ENCODE measurements around the gene MADD.
A peak's percentile ranks its signal among the peaks of the same experiment; 100 is the strongest.

The MADD gene

GRCh38 chr11:47242596-47243192 is 27.2 kb upstream of the MADD start:
- no peak for DNase-seq
- Mint-ChIP-seq H3K4me3 (no peak overlapping the region), H3K36me3 (ENCODE audit: low read depth) (peaks cover 66% of the 10 kb centered on the region)

GRCh38 chr11:47243454-47243853 is 26.5 kb upstream of the MADD start:
- Mint-ChIP-seq H3K27ac (peak overlapping the region; percentile 77), H3K27me3 (ENCODE audit: low read depth, poor library complexity) (no peaks in the 10 kb centered on the region), H3K4me3 (no peak overlapping the region), H3K4me1 (peaks cover 17% of the 10 kb centered on the region), H3K9me3 (no peaks in the 10 kb centered on the region), H3K36me3 (ENCODE audit: low read depth) (peaks cover 60% of the 10 kb centered on the region)
- no peak for TF ChIP-seq CTCF (IDR thresholded peaks at IDR 0.05)
- DNase-seq = no peak

More at GRCh38 chr11:47242596-47243192, 27.2 kb upstream of the MADD start:
- TF ChIP-seq CTCF (IDR thresholded peaks at IDR 0.05) = no peak
- H3K27ac Mint-ChIP-seq = no peak overlapping the region
- H3K4me1 Mint-ChIP-seq = peaks cover 14% of the 10 kb centered on the region
- no peaks in the 10 kb centered on the region for H3K9me3 Mint-ChIP-seq
- H3K27me3 Mint-ChIP-seq (ENCODE audit: low read depth, poor library complexity) = no peaks in the 10 kb centered on the region

GRCh38 chr11:47244448-47245350 is 25.2 kb upstream of the MADD start:
- peaks cover 29% of the 10 kb centered on the region for H3K4me1 Mint-ChIP-seq
- DNase-seq = no peak
- no peaks in the 10 kb centered on the region for H3K9me3 Mint-ChIP-seq
- no peak for TF ChIP-seq CTCF (IDR thresholded peaks at IDR 0.05)
- no peak overlapping the region for H3K4me3 Mint-ChIP-seq
- peak overlapping the region; percentile 79 for H3K27ac Mint-ChIP-seq
- H3K36me3 Mint-ChIP-seq (ENCODE audit: low read depth) = peaks cover 51% of the 10 kb centered on the region
- H3K27me3 Mint-ChIP-seq (ENCODE audit: low read depth, poor library complexity) = no peaks in the 10 kb centered on the region

GRCh38 chr11:47245611-47246357 is 24.1 kb upstream of the MADD start:
- peaks cover 29% of the 10 kb centered on the region for H3K4me1 Mint-ChIP-seq
- DNase-seq = no peak
- no peak for TF ChIP-seq CTCF (IDR thresholded peaks at IDR 0.05)
- H3K9me3 Mint-ChIP-seq = no peaks in the 10 kb centered on the region
- no peak overlapping the region for H3K4me3 Mint-ChIP-seq
- no peaks in the 10 kb centered on the region for H3K27me3 Mint-ChIP-seq (ENCODE audit: low read depth, poor library complexity)
- peaks cover 42% of the 10 kb centered on the region for H3K36me3 Mint-ChIP-seq (ENCODE audit: low read depth)
- H3K27ac Mint-ChIP-seq = no peak overlapping the region

- Mint-ChIP-seq H3K36me3 (ENCODE audit: low read depth) (peaks cover 27% of the 10 kb centered on the region), H3K4me1 (peaks cover 35% of the 10 kb centered on the region), H3K27ac (no peak overlapping the region)
Measured at GRCh38 chr11:47247502-47247901, 22.4 kb upstream of the MADD start.

More at GRCh38 chr11:47247502-47247901, 22.4 kb upstream of the MADD start:
- Mint-ChIP-seq H3K4me3 (peak overlapping the region; percentile 99), H3K27me3 (ENCODE audit: low read depth, poor library complexity) (peaks cover 4% of the 10 kb centered on the region), H3K9me3 (no peaks in the 10 kb centered on the region)
- no peak for TF ChIP-seq CTCF (IDR thresholded peaks at IDR 0.05)
- no peak for DNase-seq

Data from nephron progenitor cell (in vitro differentiated cells).